HG03108 (cell line): ENCODE results near the gene F12.

Experiments used
- ATAC-seq: cut with Tn5 transposase; IDR thresholded peaks from one replicate; pipeline ENCODE4 v1.9.1; 2021; ENCODE audit warnings: moderate library complexity; ENCODE audit not compliant: unreplicated experiment

The F12 gene

DNA sequence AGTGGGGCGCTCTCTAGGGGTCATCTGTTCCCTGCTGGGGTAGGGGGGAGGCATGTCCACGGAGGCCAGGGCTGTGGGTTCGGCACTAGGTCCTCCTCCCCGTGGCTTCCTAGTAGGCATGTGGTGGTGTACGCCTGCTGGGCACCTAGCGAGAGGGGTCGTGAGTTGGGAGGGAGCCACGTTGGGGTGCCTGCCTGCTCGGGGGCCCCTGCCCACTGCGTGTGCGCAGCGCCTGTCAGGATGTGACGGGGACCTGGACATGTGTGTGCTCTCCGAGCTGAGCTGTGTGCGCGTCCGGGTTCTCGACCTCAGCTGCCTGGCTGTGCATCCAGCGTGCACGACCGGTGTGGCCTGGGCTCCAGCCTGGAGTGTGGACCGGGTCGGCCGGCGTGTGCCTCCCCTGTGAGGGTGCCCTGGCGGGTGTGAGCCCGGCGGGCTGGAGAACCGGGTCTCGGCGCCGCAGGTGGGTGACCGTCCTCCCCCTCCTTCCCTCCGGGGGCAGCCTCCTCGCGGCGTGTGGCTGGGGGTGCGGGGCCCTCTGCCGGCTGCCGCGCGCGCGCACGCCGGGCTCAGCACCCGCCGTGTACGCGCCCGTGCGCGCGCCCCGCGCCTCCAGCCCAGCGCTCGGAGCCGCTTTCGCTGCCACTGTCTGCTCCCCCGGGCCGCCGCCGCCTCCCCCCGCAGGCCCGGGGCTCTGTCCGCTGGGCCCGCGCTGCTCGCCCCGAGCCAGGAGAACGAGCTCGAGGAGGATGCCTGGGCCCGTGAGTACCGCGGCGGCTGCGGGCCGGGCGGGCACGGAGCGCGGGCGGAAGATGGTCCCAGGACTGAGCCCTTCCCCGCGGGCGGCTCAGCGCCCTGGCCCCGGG lies 37.1 kb upstream of the F12 start, which contains the start of gene PRR7:
Gene PRR7 (plus strand): TSS at position 615 of the 866 bp plus-strand sequence. CDS start 8,254 bp downstream, outside the sequence.
- peak; percentile 35 for ATAC-seq

- ATAC-seq = no peak
Measured at GRCh38 chr5:177445917-177446199, 36.5 kb upstream of the F12 start.

- no peak for ATAC-seq
Measured at GRCh38 chr5:177445052-177445916, 35.9 kb upstream of the F12 start.

DNA sequence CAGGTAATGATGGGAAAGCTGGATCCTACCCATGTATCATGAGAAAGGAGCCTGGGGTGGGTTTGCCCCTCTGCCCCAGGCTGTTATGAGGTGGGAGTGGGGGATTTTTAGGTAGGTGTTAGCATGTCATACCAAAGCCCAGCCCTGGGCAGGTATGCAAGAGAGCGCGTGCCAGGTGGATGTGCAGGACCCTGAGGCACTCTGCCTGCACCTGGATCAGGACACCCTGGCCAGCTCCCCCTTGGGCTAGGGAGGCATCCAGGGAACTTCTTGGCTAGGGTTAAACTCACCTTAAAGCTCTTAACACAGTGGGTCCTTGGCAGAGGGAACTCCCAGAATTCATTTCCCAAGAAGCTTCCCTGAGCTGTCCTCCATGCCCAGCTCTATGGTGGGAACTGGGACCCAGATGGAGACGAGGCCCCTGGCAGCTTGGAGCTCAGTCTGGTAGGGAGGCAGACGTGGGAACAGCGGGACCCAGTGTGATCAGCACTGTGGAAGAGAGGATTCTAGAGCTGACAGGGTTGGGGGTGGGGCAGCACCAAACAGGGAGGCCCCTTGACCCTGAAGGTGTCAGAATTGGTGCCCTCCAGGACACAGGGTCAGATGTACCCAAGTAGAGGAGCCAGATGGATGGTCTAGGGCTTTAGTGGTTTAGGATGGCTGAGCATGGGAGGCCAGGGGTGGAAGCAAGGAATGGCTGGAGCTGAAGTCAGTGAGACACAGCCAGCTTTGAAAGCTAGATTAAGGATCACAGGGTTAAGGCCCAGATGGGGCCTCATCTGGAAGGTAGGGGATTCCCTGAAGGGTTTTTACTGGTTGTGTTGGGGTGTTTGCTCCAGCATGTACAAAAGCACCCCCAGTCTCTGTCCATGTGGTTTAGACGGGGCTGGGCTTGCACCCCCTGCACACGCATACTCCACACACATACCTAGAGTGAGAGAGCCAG lies 35.0 kb upstream of the F12 start:
- ATAC-seq = no peak

- no peak for ATAC-seq
Measured at GRCh38 chr5:177443144-177443983, 34.0 kb upstream of the F12 start.

- ATAC-seq = no peak
Measured at GRCh38 chr5:177442066-177442826, 32.9 kb upstream of the F12 start.

DNA sequence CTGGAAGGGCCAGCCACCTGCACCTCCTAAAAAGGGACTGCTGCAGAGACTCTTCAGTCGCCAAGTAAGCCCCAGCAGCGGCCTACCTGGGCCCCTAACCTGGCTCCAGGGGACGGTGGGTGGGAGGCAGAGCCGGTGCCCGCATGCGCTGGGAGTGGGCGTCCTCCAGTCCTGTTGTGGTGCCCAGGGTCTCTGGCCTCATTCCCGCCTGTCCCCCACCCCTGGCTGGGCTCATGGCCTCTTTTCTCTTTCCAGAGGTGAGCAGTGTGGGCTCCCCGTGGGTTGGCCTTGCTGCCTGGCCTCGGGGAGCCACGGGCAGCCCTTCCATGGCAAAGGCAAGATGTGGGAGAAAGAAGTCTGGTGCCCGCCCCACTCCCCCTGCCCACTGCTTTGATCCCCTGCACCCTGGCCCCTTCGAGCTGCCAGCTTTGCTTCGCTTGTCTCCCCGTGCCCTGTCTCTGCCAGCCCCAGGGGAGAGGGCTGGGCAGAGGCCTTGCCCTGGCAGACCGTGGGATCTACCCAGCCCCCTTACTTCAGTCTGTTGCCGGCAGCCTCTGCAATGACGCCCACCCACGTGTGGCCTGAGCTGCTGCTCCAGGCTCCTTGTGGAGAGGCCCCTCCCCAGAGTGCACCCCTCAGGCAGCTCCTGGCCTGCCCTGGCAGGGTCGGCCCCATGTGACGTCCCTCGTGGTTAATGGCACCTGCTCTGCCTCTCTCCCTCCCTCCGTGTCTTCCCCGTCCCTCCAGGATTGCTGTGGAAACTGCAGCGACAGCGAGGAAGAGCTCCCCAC lies 31.8 kb upstream of the F12 start:
- ATAC-seq = no peak

DNA sequence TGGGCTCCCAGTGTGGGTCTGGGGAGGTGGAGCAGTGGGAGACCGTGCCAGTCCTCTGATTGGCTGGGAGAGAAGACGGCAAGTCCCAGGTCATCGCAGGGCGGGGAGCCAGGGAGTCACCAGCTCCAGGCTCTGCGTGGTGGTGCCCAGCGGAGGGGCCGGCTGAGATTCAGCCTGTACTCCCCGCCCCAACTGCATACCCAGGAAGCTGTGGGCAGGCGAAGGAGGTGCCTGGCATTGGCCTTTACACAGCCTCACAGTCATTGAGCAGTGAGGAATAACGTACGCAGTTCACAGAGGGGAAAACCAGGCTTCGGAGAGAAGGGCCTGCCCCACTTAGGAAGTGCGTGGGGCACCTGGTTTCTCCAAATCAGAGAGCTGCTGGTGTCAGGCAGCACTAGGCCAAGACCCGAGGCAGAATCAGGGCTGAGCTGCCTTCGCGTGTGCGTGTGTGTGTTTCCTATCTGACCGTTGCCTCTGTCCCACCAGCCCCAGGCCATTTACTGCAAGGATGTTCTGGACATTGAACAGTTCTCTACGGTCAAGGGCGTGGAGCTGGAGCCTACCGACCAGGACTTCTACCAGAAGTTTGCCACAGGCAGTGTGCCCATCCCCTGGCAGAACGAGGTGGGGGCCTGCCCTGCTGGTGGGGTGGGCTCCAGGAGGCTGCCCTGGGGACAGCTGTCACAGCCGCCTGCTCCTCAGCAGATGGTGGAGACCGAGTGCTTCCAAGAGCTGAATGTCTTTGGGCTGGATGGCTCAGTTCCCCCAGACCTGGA lies 31.0 kb upstream of the F12 start:
- ATAC-seq = no peak

- ATAC-seq = no peak
Measured at GRCh38 chr5:177439518-177440053, 30.2 kb upstream of the F12 start.

DNA sequence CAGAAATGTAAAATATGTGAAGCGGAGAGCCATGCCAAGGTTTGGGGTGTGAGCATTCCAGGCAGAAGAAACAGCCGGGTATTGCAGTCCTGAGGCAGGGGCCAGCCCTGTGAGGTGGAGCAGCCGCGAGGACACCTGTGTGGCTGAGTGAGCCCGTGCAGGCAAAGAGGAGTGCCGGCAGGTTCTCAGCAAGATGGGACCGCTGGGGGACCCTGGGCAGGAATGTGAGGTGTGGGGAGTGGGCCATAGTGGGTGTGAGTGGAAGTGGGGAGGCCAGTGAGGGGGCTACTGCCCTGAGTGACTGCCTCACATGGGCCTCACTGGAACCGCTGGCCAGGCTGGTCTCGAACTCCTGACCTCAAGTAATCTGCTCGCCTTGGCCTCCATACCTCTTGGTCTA lies 29.1 kb upstream of the F12 start:
- ATAC-seq = no peak

DNA sequence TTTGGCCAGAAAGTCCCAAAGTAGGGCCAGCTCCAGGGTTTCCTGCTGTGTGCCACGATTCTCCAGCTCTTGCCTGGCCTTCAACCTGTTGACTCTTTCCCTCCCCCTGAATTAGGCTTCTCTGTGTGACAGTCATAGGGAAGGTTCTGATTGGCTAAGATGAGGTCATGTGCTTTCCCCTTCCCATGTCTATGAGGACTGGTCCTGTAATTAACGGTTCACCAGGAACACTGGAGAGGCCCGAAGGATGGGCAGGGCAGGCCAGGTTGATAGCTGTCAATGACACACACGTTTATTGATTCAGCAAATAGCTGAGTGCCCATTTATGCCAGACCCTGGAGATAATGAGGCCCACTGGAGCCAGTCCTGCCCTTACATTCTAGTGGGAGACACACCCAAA lies 28.3 kb upstream of the F12 start:
- ATAC-seq = no peak

DNA sequence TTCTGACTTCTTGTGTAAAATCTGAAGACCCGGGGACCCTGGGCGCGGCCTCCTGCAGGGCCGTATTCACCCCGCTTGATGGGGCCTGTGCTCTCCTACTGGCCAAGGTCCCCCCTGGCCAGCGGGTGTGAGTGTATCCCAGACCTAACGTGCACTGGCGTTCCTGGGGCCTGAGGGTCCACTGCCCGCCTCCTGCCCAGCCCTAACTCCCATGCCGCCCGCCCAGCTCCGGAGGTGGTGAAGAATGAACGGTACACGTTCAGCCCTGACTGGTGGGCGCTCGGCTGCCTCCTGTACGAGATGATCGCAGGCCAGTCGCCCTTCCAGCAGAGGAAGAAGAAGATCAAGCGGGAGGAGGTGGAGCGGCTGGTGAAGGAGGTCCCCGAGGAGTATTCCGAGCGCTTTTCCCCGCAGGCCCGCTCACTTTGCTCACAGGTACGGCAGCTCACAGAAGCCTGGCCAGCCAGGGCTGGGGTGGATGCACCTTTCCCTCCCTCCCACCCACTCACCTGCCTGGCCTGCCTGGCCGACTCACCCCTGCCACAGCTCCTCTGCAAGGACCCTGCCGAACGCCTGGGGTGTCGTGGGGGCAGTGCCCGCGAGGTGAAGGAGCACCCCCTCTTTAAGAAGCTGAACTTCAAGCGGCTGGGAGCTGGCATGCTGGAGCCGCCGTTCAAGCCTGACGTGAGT lies 26.6 kb upstream of the F12 start:
- no peak for ATAC-seq

DNA sequence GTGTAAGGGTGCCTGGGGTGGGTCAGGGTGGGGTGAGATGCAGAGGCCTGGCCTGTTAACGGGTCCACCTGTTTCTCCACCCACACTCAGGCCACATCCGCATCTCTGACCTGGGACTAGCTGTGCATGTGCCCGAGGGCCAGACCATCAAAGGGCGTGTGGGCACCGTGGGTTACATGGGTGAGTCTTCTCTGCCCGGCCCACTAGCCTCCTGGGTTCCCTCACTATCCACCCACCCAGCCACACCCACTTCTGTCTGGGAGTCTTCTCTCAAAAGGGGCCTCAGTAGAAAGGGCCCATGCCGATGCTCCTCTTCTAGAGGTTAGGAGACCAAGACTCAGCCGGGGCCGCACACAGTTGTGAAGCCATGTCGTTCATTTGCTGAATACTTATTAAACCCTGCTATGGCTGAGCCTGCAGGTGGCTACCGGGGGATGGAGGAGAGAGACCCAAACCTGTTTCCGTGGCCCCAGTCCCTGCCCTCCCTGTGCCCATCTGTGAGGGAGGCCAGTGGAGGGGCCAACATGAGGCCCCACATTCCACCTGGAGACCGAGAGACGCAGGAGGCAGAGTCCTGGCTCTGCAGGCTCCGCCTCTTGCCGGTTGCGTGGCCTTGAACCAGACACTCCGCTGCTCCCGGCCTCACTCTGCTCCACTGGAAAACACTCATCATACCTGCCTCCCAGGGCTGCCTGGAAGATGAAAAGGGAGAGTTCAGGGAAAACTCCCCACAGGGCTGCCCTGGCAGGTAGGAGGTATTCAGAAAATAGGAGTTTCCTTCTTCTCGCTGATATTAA lies 25.8 kb upstream of the F12 start:
- ATAC-seq = no peak

DNA sequence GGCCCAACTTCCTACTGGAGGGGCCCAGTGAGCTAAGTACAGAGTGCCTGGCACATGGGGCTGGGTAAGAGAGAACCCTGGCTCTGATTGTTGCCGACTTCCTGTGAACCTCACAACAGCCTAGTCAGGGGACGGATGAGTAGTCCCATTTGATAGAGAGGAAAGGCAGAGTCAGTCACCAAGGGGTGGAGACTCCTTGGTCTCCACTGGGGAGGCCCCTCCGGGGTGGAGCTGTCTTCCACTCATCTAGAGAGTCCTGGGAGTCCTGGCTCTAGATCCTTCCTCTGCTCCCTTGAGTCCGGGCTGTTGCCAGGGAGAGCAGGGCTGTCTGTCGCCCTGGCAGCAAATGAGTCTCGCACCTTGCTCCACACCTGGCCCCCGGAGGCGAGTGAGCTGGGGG lies 25.1 kb upstream of the F12 start:
- ATAC-seq = no peak

- ATAC-seq = no peak
Measured at GRCh38 chr5:177433658-177434217, 24.4 kb upstream of the F12 start.
